ENCODE data around the gene FBXW2. TPM values are rescaled to one million over a fixed set of nuclear protein-coding genes. Genes with fewer than 3 reads are reported as not detected.

FBXW2 gene
- total and polyA plus RNA-seq, 2 donors (not counting 3 experiments of a cell fraction or from before 2014, with no cell fraction given): 32.5 to 70.2 TPM

DNA sequence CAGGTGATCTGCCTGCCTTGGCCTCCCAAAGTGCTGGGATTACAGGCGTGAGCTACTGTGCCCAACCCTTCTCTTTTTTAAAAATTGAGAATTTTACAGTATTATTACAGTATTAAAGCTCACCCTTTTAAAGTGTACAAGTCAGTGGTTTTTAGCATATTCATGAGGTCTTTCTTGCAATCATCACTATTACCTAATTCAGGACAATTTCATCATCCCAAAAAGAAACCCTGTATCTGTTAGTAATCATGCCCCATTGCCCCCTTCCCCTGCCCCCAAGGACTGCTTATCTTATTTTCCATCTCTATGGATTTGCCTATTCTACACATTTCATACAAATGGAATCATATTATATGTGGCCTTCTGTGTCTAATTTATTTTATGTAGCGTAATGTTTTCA is 56.3 kb downstream of the FBXW2 start:
- DNase-seq (ENCODE audit: low read depth, low spot score) (no peak), FAIRE-seq (no peak)
- TF ChIP-seq POLR2AphosphoS5 (IDR thresholded peaks at IDR 0.05; ENCODE audit: insufficient read depth, low read depth, low read length) (no peak), CTCF (IDR thresholded peaks at IDR 0.05; ENCODE audit: extremely low read depth in 1 of 2, insufficient read depth in 1 of 2, low read depth in 1 of 2, low read length in 2 of 2) (no peak), MYC (IDR thresholded peaks at IDR 0.05; ENCODE audit: low read depth, low read length) (no peak), EZH2 (IDR thresholded peaks at IDR 0.05; ENCODE audit: borderline replicate concordance, low read depth, low read length, severe bottlenecking) (no peak), FOS (IDR thresholded peaks at IDR 0.05; ENCODE audit: borderline replicate concordance, insufficient read depth, low read length) (no peak), JUN (IDR thresholded peaks at IDR 0.05; ENCODE audit: borderline replicate concordance, insufficient read depth, insufficient read length, low read depth) (no peak), GATA2 (IDR thresholded peaks at IDR 0.05; ENCODE audit: insufficient read depth, insufficient read length, low read depth, low read length) (no peak), POLR2A (IDR thresholded peaks at IDR 0.05; ENCODE audit: low read depth, low read length) (no peak)
- TF ChIP-seq, protein P1, sequence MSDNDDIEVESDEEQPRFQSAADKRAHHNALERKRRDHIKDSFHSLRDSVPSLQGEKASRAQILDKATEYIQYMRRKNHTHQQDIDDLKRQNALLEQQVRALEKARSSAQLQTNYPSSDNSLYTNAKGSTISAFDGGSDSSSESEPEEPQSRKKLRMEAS (IDR thresholded peaks at IDR 0.05; ENCODE audit: insufficient read depth, insufficient read length): no peak
- Histone ChIP-seq H3K9me1 (replicated peaks; ENCODE audit: control insufficient read depth, extremely low read depth, insufficient read depth, low read length) (no peaks in the 10 kb centered on the region), H3K27ac (ENCODE audit: insufficient read depth, low read depth, low read length) (no peak overlapping the region), H3K9me3 (replicated peaks; ENCODE audit: control insufficient read depth, insufficient read depth, low read length) (no peaks in the 10 kb centered on the region), H3K4me2 (ENCODE audit: insufficient read depth, low read length) (no peak overlapping the region), H4K20me1 (replicated peaks; ENCODE audit: control insufficient read depth, extremely low read depth, insufficient read depth, low read length) (no peaks in the 10 kb centered on the region), H3K9ac (replicated peaks; ENCODE audit: extremely low read depth, insufficient read depth, low read length) (no peak overlapping the region), H3K79me2 (ENCODE audit: control insufficient read depth, insufficient read depth, low read length) (no peaks in the 10 kb centered on the region), H3K4me1 (ENCODE audit: control insufficient read depth, extremely low read depth, insufficient read depth, low read length) (peaks cover 14% of the 10 kb centered on the region), H2AFZ (ENCODE audit: low read depth, low read length) (no peak overlapping the region), H3K4me3 (replicated peaks in 1 of 3; ENCODE audit: insufficient read depth in 1 of 3, low read depth in 1 of 3, low read length in 3 of 3) (no peak overlapping the region), H3K27me3 (ENCODE audit: control insufficient read depth in 2 of 2, insufficient read depth in 2 of 2, low read length in 2 of 2) (no peaks in the 10 kb centered on the region), H3K36me3 (ENCODE audit: control insufficient read depth in 2 of 2, extremely low read depth in 1 of 2, insufficient read depth in 2 of 2, low read length in 2 of 2) (no peaks in the 10 kb centered on the region)
- BruUV-seq (replicated peaks): no TSS peak
- dilution Hi-C loops (cut with MboI; ENCODE audit: extremely low pct_ligation_motif_present, low sequenced_read_pairs) (no loop called here), intact Hi-C loops (cut with micrococcal nuclease) (no loop called here)
- CTCF ChIA-PET: interaction anchor here (2.4 kb wide), 1 partner anchor 117 kb away, joined by 15 read pairs; no protein-coding TSS in a partner anchor
- POLR2A ChIA-PET: no interaction called here
